Hematopoietic multipotent progenitor cell treated with erythropoietin and hydrocortisone succinate and interleukin-3 and kit ligand, for 4 days (in vitro differentiated cells): ENCODE measurements around the gene IRAK1BP1.
"Not testable (repeated sequence)": the region's sequence is repeated elsewhere in the genome, so short reads cannot be mapped to it uniquely, and the experiment has no call there.

Experiments
- DNase-seq: peaks from one replicate; pipeline ENCODE4 v3.0.0-alpha.2; 2015

IRAK1BP1 gene, protein sequence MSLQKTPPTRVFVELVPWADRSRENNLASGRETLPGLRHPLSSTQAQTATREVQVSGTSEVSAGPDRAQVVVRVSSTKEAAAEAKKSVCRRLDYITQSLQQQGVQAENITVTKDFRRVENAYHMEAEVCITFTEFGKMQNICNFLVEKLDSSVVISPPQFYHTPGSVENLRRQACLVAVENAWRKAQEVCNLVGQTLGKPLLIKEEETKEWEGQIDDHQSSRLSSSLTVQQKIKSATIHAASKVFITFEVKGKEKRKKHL

GRCh38 chr6:78867370-78868040 lies at the start of gene IRAK1BP1:
Gene IRAK1BP1, plus strand, starts transcription at chr6:78867551. Its CDS starts 26 bp downstream, at chr6:78867577.
- peak; percentile 95 for DNase-seq

- DNase-seq: no peak
Observed at GRCh38 chr6:78824045-78824444, 43.3 kb upstream of the IRAK1BP1 start.

- no peak for DNase-seq
Observed at GRCh38 chr6:78829407-78829806, 37.9 kb upstream of the IRAK1BP1 start.

DNA sequence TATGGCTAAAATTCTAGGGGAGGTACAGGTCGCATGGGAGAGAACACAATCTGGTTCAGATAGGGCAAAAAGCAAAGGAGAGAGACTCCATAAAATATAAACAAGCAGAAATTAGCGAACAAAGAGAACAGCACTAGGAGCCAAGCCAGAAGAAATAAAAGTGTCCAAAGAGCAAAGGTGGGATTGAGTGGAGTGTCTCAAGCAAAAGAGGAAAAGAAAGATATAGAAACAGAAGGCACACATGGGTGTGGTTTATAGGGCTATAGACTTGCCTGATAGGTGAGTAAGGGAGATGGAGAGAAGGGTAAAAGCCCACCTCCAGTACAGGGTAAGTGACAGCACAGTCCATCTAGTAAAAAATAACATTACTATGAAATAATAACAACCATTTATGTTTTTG lies 36.5 kb upstream of the IRAK1BP1 start:
- DNase-seq: no peak

GRCh38 chr6:78831492-78831891 lies 35.9 kb upstream of the IRAK1BP1 start:
- peak; percentile 4 for DNase-seq

- DNase-seq: no peak
Observed at GRCh38 chr6:78832091-78832808, 35.1 kb upstream of the IRAK1BP1 start.

GRCh38 chr6:78835817-78836216 lies 31.5 kb upstream of the IRAK1BP1 start:
- DNase-seq: peak; percentile 14

GRCh38 chr6:78836598-78836997 lies 30.8 kb upstream of the IRAK1BP1 start:
- no peak for DNase-seq

- DNase-seq: no peak
Observed at GRCh38 chr6:78841111-78841510, 26.2 kb upstream of the IRAK1BP1 start.

- DNase-seq: no peak
Observed at GRCh38 chr6:78842953-78843352, 24.4 kb upstream of the IRAK1BP1 start.

DNA sequence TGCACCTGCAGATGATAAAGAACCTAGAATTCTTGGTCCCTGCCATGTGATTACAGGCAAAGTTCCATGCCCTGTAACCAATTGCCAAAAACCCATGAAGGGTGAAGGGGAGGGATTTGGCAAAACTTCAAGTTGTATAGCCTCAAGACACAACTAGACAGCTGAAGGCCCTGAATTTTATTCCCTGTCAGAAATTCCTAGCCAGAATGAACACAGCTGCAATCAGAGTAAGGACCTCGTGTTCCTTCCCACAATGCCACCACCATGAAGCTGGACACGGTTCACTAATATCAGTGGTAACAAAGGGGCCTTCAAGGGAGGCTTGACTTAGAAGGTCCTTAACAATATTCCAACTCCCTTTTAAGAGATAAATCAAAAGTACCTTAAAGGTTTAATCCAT lies 22.5 kb upstream of the IRAK1BP1 start:
- DNase-seq: no peak

GRCh38 chr6:78845567-78845966 lies 21.8 kb upstream of the IRAK1BP1 start:
- DNase-seq: no peak

DNA sequence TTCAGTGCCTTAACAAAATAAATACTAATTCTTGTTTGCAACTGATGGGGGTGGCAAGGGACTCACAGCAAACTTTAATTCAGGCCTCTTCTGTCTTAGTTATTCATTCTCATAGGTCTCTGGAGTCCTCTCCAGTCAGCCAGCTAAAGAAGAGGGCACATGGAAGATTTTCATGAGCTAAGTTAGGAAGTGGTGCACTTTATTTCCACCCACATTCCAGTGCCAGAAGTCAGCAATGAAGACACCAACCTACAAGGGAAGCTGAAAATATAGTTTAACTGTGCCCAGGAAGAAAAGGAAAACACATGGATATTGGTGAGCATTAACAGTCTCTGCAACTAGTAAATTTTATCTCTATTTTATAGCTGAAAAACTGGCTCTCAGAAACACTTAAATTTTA lies 16.7 kb upstream of the IRAK1BP1 start:
- no peak for DNase-seq

DNA sequence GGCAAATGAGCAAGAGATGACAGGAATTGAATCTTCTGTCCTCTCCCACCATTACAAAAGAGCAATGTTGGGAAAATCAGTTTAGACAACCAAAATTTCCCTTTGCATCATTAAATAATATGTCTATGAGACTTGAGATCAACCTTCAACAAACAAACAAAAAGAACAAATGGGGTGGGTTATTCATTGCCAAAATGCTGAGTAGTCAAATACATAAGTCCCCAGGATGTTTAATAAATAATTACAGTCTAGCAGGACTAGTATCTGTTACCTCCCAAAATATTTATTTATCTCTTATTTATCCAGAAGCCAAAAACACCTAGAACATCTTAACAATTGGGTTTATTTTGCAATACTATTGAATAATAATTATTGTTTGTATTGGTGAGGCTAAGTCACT lies 16.2 kb upstream of the IRAK1BP1 start:
- DNase-seq: no peak

- DNase-seq: no peak
Observed at GRCh38 chr6:78854546-78854945, 12.8 kb upstream of the IRAK1BP1 start.

- DNase-seq: not testable (repeated sequence)
Observed at GRCh38 chr6:78858339-78858938, 8.9 kb upstream of the IRAK1BP1 start.

GRCh38 chr6:78861509-78861908 lies 5.8 kb upstream of the IRAK1BP1 start:
- DNase-seq: no peak

DNA sequence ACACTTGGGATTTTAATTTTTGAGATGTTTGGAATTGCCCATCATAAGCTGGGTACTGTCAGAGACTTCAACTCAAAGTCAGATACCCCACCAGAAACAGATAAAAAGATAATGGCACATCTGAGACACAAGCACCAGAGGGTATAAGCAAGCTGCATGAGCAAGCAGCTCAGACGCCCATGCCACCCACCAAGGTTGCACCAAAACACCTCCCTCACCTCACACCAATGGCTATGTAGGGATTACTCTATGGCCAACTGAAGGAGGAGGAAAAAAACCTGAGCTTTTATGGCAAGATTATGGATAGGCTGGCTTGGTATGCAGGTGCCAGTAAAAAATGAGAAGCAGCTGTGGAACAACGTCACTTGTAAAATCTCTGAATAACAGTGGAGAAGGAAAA lies 3.8 kb upstream of the IRAK1BP1 start:
- DNase-seq: no peak

GRCh38 chr6:78864957-78865356 lies 2.4 kb upstream of the IRAK1BP1 start:
- DNase-seq: no peak

GRCh38 chr6:78867020-78867369 lies 356 bp upstream of the IRAK1BP1 start:
- no peak for DNase-seq

GRCh38 chr6:78868116-78868515 lies 765 bp downstream of the IRAK1BP1 start:
- peak; percentile 16 for DNase-seq

- peak; percentile 16 for DNase-seq
Observed at GRCh38 chr6:78875505-78875904, 8.2 kb downstream of the IRAK1BP1 start.

DNA sequence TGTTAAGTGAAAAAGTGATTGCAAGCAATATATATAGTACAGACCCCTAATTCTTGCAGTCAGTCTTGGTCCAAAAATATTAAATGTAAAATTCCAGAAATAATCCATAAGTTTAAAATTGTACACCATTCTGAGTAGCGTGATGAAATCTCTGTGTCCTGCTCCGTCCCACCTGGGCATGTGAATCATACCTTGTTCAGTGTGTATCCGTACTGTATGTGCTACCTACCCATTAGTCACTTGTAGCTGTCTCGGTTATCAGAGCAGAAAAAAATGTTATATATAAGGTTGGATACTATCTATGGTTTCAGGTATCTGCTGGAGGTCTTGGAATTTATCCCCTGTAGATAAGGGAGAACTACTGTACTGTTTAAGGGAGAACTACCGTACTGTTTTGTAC lies 16.3 kb downstream of the IRAK1BP1 start:
- no peak for DNase-seq

GRCh38 chr6:78889901-78890300 lies 22.6 kb downstream of the IRAK1BP1 start:
- not testable (repeated sequence) for DNase-seq
